Amygdala (tissue), 56 donors: ENCODE measurements around the gene CCDC74A.
"Not testable (repeated sequence)": the region's sequence is repeated elsewhere in the genome, so short reads cannot be mapped to it uniquely, and the experiment has no call there.

Experiments
- DNase-seq, 56 donors: peaks; one replicate each; lab custom pipeline; 2025; lab: John Stamatoyannopoulos, UW

CCDC74A gene

DNA sequence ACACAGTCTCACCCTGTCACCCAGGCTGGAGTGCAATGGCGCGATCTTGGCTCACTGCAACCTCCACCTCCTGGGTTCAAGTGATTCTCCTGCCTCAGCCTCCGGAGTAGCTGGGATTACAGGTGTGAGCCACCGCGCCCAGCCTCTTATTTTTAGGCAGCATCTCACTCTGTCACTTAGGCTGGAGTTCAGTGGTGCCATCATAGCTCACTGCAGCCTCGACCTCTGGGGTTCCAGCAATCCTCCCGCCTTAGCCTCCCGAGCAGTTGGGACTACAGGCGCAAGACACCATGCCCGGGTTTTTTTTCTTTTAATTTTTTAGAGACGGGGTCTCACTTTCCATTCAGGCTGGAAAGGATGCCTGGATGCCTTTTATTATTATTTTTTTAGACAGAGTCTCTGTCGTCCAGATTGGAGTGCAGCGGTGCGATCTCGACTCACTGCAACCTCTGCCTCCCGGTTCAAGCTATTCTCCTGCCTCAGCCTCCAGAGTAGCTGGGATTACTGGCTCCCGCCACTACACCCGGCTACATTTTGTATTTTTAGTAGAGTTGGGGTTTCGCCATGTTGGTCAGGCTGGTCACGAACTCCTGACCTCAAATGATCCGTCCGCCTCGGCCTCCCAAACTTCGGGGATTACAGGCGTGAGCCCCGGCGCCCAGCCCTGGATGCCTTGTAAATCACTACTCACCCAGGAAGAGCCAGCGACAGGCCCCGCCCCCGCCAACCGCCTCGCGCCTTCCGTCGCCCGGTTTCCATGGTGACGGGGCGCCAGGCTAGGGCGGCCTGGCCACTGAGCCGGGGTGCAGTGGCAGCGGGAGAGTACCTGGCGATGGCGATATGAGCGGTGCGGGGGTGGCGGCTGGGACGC lies at the start of gene CCDC74A:
CCDC74A (plus strand) TSS at position 758 of the 871 bp plus-strand sequence; CDS start at position 841, 83 bp downstream.
- peak in 30 of 56 donors; percentile 3 to 59 (median 27) for DNase-seq

DNA sequence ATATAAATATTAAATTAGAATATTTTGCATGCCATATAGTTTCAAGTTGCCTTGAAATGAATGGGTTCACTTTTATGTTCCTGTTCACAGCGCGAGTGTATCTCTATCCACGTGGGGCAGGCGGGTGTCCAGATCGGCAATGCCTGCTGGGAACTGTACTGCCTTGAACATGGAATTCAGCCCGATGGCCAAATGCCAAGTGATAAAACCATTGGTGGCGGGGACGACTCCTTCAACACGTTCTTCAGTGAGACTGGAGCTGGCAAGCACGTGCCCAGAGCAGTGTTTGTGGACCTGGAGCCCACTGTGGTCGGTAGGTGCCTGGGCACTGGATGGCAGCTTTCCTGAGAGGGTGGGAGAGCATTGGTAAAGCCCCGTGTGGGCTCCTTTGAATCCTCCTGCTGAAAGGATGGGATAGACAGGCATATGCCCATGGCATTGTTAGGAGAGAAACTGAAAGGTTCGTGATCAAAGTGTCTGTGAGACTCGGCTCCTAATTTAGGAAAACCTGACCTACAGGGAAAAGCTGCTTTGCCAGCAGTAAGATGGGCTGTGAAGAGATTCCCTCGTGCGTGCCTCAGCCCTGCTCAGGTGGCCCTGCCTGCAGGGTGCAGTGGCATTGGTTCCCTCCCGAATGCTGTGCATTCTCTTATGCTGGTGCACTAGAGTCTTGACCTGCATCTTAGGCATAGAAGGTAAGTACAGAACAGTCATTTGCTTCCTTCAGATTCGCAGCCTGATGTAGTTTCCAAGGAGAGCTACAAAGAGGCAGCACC lies 49.4 kb upstream of the CCDC74A start:
- DNase-seq: not testable (repeated sequence)

GRCh38 chr2:131478850-131479461 lies 48.7 kb upstream of the CCDC74A start:
- not testable (repeated sequence) for DNase-seq

GRCh38 chr2:131480351-131480750 lies 47.3 kb upstream of the CCDC74A start:
- DNase-seq: not testable (repeated sequence)

GRCh38 chr2:131482506-131483155 lies 45.1 kb upstream of the CCDC74A start:
- not testable (repeated sequence) for DNase-seq

- DNase-seq: not testable (repeated sequence)
Observed at GRCh38 chr2:131483981-131484820, 43.5 kb upstream of the CCDC74A start.

DNA sequence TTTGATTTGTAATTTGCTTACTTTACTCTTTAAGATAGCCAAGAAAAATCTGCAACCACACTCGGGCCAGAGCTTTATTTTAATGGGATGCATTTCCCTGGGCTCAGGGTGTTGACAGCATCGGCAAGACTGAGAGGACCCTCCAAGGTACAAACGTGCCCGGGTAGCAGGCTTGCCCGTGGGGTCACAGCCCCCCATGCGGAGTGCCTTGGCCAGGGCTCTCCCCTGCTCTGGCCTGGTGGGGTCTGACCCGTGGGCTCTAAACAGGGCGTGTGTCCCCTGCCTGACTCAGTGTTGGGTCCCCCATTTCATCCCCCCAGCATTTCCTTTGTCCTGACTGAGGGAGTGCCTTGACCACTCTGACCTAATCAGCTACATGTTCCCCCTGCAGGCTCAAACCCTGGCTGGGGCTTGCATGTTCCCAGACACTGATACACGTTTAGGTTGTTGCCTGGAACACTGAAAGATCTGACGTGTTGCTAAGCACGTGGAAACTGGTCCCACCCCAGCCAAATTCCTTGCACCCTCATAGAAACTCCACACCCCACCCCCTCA lies 42.7 kb upstream of the CCDC74A start:
- not testable (repeated sequence) for DNase-seq

GRCh38 chr2:131486201-131486902 lies 41.3 kb upstream of the CCDC74A start:
- not testable (repeated sequence) for DNase-seq

- DNase-seq: no peak
Observed at GRCh38 chr2:131488306-131489205, 39.1 kb upstream of the CCDC74A start.

GRCh38 chr2:131490616-131491468 lies 36.8 kb upstream of the CCDC74A start:
- peak in 13 of 56 donors; percentile 3 to 31 (median 13) for DNase-seq

- DNase-seq: peak in 3 of 56 donors; percentile 2 to 31 (median 20)
Observed at GRCh38 chr2:131491469-131491836, 36.2 kb upstream of the CCDC74A start.

GRCh38 chr2:131492015-131492417 lies 35.7 kb upstream of the CCDC74A start, which contains the start of gene MZT2A:
MZT2A (minus strand) TSS chr2:131492397; CDS start chr2:131492376, 21 bp downstream.
- DNase-seq: peak in 7 of 56 donors; percentile 27 to 63 (median 57)

GRCh38 chr2:131492418-131493198 lies 35.1 kb upstream of the CCDC74A start:
- peak; percentile 39 to 93 (median 78) for DNase-seq

DNA sequence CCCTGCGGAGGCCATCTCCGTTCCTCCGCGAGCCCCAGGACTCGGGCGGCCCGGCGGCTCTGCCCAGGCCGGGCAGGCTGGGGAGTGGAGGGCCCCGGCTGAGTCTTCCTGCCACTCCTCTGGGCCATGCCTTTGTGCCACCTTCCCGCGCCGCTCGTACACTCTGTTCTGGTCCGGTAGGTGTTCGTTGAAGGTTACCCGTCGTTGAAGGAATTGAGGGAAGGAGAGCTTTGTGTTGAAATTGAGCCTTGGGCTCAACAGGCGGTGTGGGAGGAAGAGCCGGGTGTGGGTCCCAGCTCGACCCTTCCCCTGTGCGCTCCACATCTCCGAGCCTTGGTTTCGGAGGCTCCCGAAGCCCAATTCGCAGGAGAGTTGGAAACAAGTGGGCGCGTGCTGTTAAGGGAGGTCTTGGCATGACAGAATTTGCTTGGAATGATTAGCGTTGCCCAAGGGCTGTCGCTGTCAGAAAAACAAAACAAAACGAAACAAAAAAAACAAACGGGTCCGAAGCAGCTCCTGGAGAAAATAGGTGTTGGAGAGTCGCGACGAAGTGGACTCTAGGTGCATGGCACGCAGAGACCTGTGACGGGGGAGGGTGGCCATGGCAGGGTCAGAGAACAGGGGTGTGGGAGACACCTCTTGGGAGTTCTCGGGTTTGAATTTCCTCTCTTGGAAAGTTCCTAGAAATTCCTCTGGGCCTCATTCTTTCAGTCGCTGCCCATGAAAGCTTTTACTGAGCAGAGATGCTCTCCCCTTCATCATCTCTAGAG lies 34.3 kb upstream of the CCDC74A start:
- peak in 2 of 56 donors; percentile 45 to 58 for DNase-seq

DNA sequence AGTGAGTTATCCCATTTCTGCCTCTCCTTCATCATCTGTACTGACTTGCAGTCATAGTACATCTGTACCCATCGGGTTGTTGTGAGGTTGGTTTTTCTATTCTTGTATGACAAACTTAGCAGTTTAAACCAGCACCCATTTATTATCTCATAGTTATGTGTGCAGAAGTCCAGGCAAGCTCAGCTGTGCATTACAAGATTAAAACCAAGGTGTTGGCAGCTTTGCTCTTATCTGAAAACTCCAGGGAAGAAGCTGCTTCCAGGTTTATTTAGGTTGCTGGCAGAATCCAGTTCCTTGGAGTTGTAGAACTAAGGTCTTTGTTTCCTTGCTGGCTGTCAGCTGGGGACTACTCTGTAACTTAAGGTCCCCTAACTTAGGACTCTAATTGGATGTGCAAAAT lies 32.2 kb upstream of the CCDC74A start:
- DNase-seq: not testable (repeated sequence)
